Measurements from ENCODE around the gene RAPGEF4. TPM values are rescaled to one million over a fixed set of nuclear protein-coding genes. Genes with fewer than 3 reads are reported as not detected.

Gene RAPGEF4
- total and polyA plus RNA-seq, 2 donors (not counting 1 experiment from before 2014, with no cell fraction given): 0.22 to 0.30 TPM

- Histone ChIP-seq H3K4me3 (ENCODE audit: control extremely low read depth in 1 of 5, extremely low read depth in 1 of 5, insufficient read depth in 1 of 5, low read depth in 2 of 5, low read length in 4 of 5) (no peak overlapping the region), H3K9me3 (ENCODE audit: control extremely low read depth in 1 of 3, control insufficient read depth in 2 of 3, insufficient read depth in 1 of 3, low read length in 2 of 3) (no peaks in the 10 kb centered on the region), H3K36me3 (replicated peaks in 1 of 2; ENCODE audit: control extremely low read depth in 1 of 2, control insufficient read depth in 1 of 2, extremely low read depth in 1 of 2, insufficient read depth in 2 of 2, low read length in 1 of 2) (no peaks in the 10 kb centered on the region), H3K27ac (ENCODE audit: low read length in 2 of 2) (no peak overlapping the region), H4K20me1 (ENCODE audit: control insufficient read depth, insufficient read depth, low read length, poor library complexity, severe bottlenecking) (no peaks in the 10 kb centered on the region), H3K79me2 (ENCODE audit: control insufficient read depth, insufficient read depth, low read length) (no peaks in the 10 kb centered on the region), H3K9ac (ENCODE audit: low read length) (no peak overlapping the region), H3K4me2 (replicated peaks; ENCODE audit: low read depth, low read length, poor library complexity, severe bottlenecking) (no peak overlapping the region), H2AFZ (ENCODE audit: insufficient read depth, low read depth, low read length, poor library complexity, severe bottlenecking) (no peak overlapping the region), H3K4me1 (ENCODE audit: control insufficient read depth in 2 of 2, insufficient read depth in 2 of 2, low read length in 2 of 2) (no peaks in the 10 kb centered on the region), H3K27me3 (replicated peaks in 1 of 4; ENCODE audit: control extremely low read depth in 1 of 4, control insufficient read depth in 3 of 4, insufficient read depth in 4 of 4, low read length in 3 of 4) (peaks cover 0 to 3% (median 0%) of the 10 kb centered on the region in 4 experiments)
- 100% methylated on average over 2 of the region's 5 CpGs for WGBS (ENCODE audit: insufficient coverage)
- intact Hi-C loops (cut with micrococcal nuclease): no loop called here
- no peak for DNase-seq
- POLR2A ChIA-PET: no interaction called here
- Mint-ChIP-seq H3K4me1 (no peaks in the 10 kb centered on the region), H3K27me3 (peaks cover 31% of the 10 kb centered on the region), H3K27ac (no peak overlapping the region), H3K9me3 (ENCODE audit: insufficient read depth) (no peaks in the 10 kb centered on the region), H3K4me3 (no peak overlapping the region)
- CTCF ChIA-PET: no interaction called here
- ATAC-seq (ENCODE audit: low read depth): no peak
- TF ChIP-seq CTCF (IDR thresholded peaks at IDR 0.05): no peak
- no peak for TF ChIP-seq EZH2 (IDR thresholded peaks at IDR 0.05; ENCODE audit: borderline replicate concordance, insufficient read depth, low read depth, low read length, poor library complexity, severe bottlenecking)
Observed at GRCh38 chr2:172864182-172864581, 128.5 kb downstream of the RAPGEF4 start.

- TF ChIP-seq CTCF (IDR thresholded peaks at IDR 0.05) (no peak), EZH2 (IDR thresholded peaks at IDR 0.05; ENCODE audit: borderline replicate concordance, insufficient read depth, low read depth, low read length, poor library complexity, severe bottlenecking) (no peak)
- DNase-seq (no peak), ATAC-seq (ENCODE audit: low read depth) (no peak)
- Mint-ChIP-seq H3K4me3 (no peak overlapping the region), H3K9me3 (ENCODE audit: insufficient read depth) (no peaks in the 10 kb centered on the region), H3K4me1 (no peaks in the 10 kb centered on the region), H3K27ac (no peak overlapping the region), H3K27me3 (peaks cover 27% of the 10 kb centered on the region)
- Histone ChIP-seq H3K9ac (ENCODE audit: low read length) (no peak overlapping the region), H2AFZ (ENCODE audit: insufficient read depth, low read depth, low read length, poor library complexity, severe bottlenecking) (no peak overlapping the region), H4K20me1 (ENCODE audit: control insufficient read depth, insufficient read depth, low read length, poor library complexity, severe bottlenecking) (no peaks in the 10 kb centered on the region), H3K27me3 (replicated peaks in 1 of 4; ENCODE audit: control extremely low read depth in 1 of 4, control insufficient read depth in 3 of 4, insufficient read depth in 4 of 4, low read length in 3 of 4) (no peaks in the 10 kb centered on the region), H3K79me2 (ENCODE audit: control insufficient read depth, insufficient read depth, low read length) (no peaks in the 10 kb centered on the region), H3K27ac (ENCODE audit: low read length in 2 of 2) (no peak overlapping the region), H3K4me1 (ENCODE audit: control insufficient read depth in 2 of 2, insufficient read depth in 2 of 2, low read length in 2 of 2) (no peaks in the 10 kb centered on the region), H3K4me2 (replicated peaks; ENCODE audit: low read depth, low read length, poor library complexity, severe bottlenecking) (no peak overlapping the region), H3K4me3 (ENCODE audit: control extremely low read depth in 1 of 5, extremely low read depth in 1 of 5, insufficient read depth in 1 of 5, low read depth in 2 of 5, low read length in 4 of 5) (no peak overlapping the region), H3K36me3 (replicated peaks in 1 of 2; ENCODE audit: control extremely low read depth in 1 of 2, control insufficient read depth in 1 of 2, extremely low read depth in 1 of 2, insufficient read depth in 2 of 2, low read length in 1 of 2) (no peaks in the 10 kb centered on the region), H3K9me3 (ENCODE audit: control extremely low read depth in 1 of 3, control insufficient read depth in 2 of 3, insufficient read depth in 1 of 3, low read length in 2 of 3) (no peaks in the 10 kb centered on the region)
- CTCF ChIA-PET: no interaction called here
- intact Hi-C loops (cut with micrococcal nuclease): no loop called here
- WGBS (ENCODE audit: insufficient coverage): 40% methylated on average over 1 of the region's 3 CpGs
- POLR2A ChIA-PET: no interaction called here
Observed at GRCh38 chr2:172865422-172865821, 129.8 kb downstream of the RAPGEF4 start.

All from B cell (primary cell).